K562 (cell line): ENCODE data around the gene PRDM10. TPM values are rescaled to one million over a fixed set of nuclear protein-coding genes. Genes with fewer than 3 reads are reported as not detected.
A peak's percentile ranks its signal among the peaks of the same experiment; 100 is the strongest.

Experiments used
- ATF1 ChIP-seq, 2 experiments: fragments of 450-650 bp in 1 of 2; IDR thresholded peaks; 2 replicates each; pipeline ENCODE4 v1.6.1; 2016; ENCODE audit warnings: missing compliant biosample characterization in 1 of 2, missing genetic modification characterization in 1 of 2
- CREM ChIP-seq: IDR thresholded peaks from 2 replicates; pipeline ENCODE4 v1.6.1; 2014; ENCODE audit warnings: antibody characterized with exemption, low read depth
- CTBP1 ChIP-seq: fragments of 450-650 bp; IDR thresholded peaks from 2 replicates; pipeline ENCODE4 v1.6.1; 2016; ENCODE audit warnings: borderline replicate concordance
- CXXC5 ChIP-seq: fragments of 250-450 bp; sonication (Bioruptor Pico); IDR thresholded peaks from 2 replicates; pipeline ENCODE4 v1.8.0; 2022; ENCODE audit warnings: inconsistent platforms, mild to moderate bottlenecking, moderate library complexity
- EP300 ChIP-seq: IDR thresholded peaks from 2 replicates; pipeline ENCODE4 v1.6.1; 2012; ENCODE audit warnings: low read length, improper control_type of control experiment
- HIVEP1 ChIP-seq: fragments of 250-450 bp; sonication (Bioruptor Pico); IDR thresholded peaks from 2 replicates; pipeline ENCODE4 v1.4.0; 2020; ENCODE audit warnings: mild to moderate bottlenecking
- ID3 ChIP-seq, 2 experiments: fragments of 250-450 bp in 1 of 2; fragments of 450-650 bp in 1 of 2; sonication (Bioruptor Pico) in 1 of 2; IDR thresholded peaks; 2 replicates each; pipeline versions ENCODE4 v1.6.1 to v1.8.0; 2016 to 2021; ENCODE audit warnings: mild to moderate bottlenecking in 2 of 2, moderate library complexity in 2 of 2, missing compliant biosample characterization in 1 of 2, missing genetic modification characterization in 1 of 2
- MAFG ChIP-seq: fragments of 450-650 bp; conservative IDR thresholded peaks from 2 replicates; pipeline ENCODE4 v1.6.1; 2016; ENCODE audit warnings: missing genetic modification characterization, missing compliant biosample characterization
- MECOM ChIP-seq: fragments of 250-450 bp; sonication (Bioruptor Pico); IDR thresholded peaks from 2 replicates; pipeline ENCODE4 v1.8.0; 2022; ENCODE audit warnings: inconsistent platforms
- NCOA1 ChIP-seq: fragments of 450-650 bp; IDR thresholded peaks from 2 replicates; pipeline ENCODE4 v1.6.1; 2016; ENCODE audit warnings: low read depth
- PHB2 ChIP-seq: fragments of 450-650 bp; IDR thresholded peaks from 2 replicates; pipeline ENCODE4 v1.6.1; 2017; ENCODE audit warnings: low read depth
- PML ChIP-seq: IDR thresholded peaks from 2 replicates; pipeline ENCODE4 v1.6.1; 2012; ENCODE audit warnings: low read length, inconsistent platforms
- POLR2G ChIP-seq: fragments of 200-400 bp; formaldehyde crosslinking; IDR thresholded peaks from 2 replicates; pipeline ENCODE4 v1.6.1; 2017; ENCODE audit warnings: low read depth, mild to moderate bottlenecking, antibody characterized with exemption, low read length, moderate library complexity
- SOX6 ChIP-seq: fragments of 450-650 bp; IDR thresholded peaks from 2 replicates; pipeline ENCODE4 v1.6.1; 2014; ENCODE audit warnings: mild to moderate bottlenecking
- STAT5A ChIP-seq: IDR thresholded peaks from 2 replicates; pipeline ENCODE4 v1.6.1; 2012; ENCODE audit warnings: low read length, inconsistent platforms, borderline replicate concordance
- TCF3 ChIP-seq: sonication (generic); formaldehyde crosslinking; IDR thresholded peaks from 2 replicates; pipeline ENCODE4 v1.4.0; 2020; ENCODE audit warnings: mild to moderate bottlenecking, missing genetic modification reagents
- TRIM24 ChIP-seq, 2 experiments: fragments of 450-650 bp; IDR thresholded peaks; 2 replicates each; pipeline ENCODE4 v1.6.1; 2016
- USF1 ChIP-seq: sonication (generic); formaldehyde crosslinking; IDR thresholded peaks from 2 replicates; pipeline ENCODE4 v1.9.0; 2022; ENCODE audit warnings: mild to moderate bottlenecking, missing genetic modification reagents
- ZNF584 ChIP-seq: fragments of 200-800 bp; sonication (Bioruptor generic); IDR thresholded peaks from 2 replicates; pipeline ENCODE4 v1.6.1; 2016; ENCODE audit warnings: low read depth, mild to moderate bottlenecking, missing genetic modification characterization, missing compliant biosample characterization
- polyA plus RNA-seq, 8 experiments: library from polyadenylated mRNA; depleted of rRNA in 4 of 8; stranded (reverse) in 5 of 8; unstranded in 3 of 8; fragments of >200 nt; fragmentation: Nextera tagmentation in 2 of 8; fragmentation: Illumina TruSeq in 1 of 8; extraction: Ambion mirVana in 2 of 8; extraction: Trizol in 1 of 8; gene quantifications; 2 replicates each; pipeline versions ENCODE4 v1.2.1 to v1.2.3, GENCODE V29; 2011 to 2014; ENCODE audit warnings: inconsistent platforms in 1 of 8, missing spikeins in 1 of 8
- total RNA-seq, 7 experiments: library from RNA; depleted of rRNA in 6 of 7; stranded (reverse); fragments of >200 nt in 6 of 7; fragmentation: Illumina TruSeq in 2 of 7; extraction: Trizol in 2 of 7; gene quantifications; 2 replicates each; pipeline versions ENCODE4 v1.2.1 to v1.2.3, GENCODE V29; 2011 to 2021; ENCODE audit warnings: low replicate concordance in 1 of 7
- TF ChIP-seq, protein P1 (sequence below): sonication (generic); formaldehyde crosslinking; IDR thresholded peaks from 2 replicates; pipeline ENCODE4 v1.8.0; 2023; ENCODE audit warnings: mild to moderate bottlenecking, missing genetic modification reagents
- TF ChIP-seq, protein P2 (sequence below): sonication (generic); formaldehyde crosslinking; IDR thresholded peaks from 2 replicates; pipeline ENCODE4 v1.8.1; 2023; ENCODE audit warnings: mild to moderate bottlenecking, missing genetic modification reagents
- TF ChIP-seq, protein P3 (sequence below): sonication (generic); formaldehyde crosslinking; IDR thresholded peaks from 2 replicates; pipeline ENCODE4 v1.8.0; 2022; ENCODE audit warnings: missing genetic modification reagents, mild to moderate bottlenecking, moderate library complexity, borderline replicate concordance

PRDM10 gene
- total and polyA plus RNA-seq, 9 of the 15 experiments (the other 6 are each of a cell fraction or from before 2014, with no cell fraction given), result 0.89 to 9.3 (median 4.5) TPM

DNA sequence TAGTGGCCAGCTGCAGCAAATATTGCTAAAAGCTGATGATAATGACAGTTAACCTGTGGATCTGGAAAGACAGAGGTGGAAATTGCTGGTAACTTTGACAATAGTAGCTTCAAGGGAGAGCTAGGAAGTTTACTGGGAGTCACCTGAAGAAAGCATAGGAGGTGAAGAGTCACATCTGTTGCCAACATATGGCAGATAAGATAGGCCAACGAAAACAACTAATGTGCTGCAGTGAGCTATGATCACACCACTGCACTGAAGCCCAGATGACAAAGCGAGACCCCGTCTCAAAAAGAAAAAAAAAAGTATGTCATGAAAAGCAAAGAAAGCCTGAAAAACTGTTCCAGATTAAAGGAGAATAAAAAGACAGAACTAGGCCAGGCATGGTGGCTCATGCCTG lies 4.3 kb upstream of the PRDM10 start (continued):
- TF ChIP-seq, protein P1, sequence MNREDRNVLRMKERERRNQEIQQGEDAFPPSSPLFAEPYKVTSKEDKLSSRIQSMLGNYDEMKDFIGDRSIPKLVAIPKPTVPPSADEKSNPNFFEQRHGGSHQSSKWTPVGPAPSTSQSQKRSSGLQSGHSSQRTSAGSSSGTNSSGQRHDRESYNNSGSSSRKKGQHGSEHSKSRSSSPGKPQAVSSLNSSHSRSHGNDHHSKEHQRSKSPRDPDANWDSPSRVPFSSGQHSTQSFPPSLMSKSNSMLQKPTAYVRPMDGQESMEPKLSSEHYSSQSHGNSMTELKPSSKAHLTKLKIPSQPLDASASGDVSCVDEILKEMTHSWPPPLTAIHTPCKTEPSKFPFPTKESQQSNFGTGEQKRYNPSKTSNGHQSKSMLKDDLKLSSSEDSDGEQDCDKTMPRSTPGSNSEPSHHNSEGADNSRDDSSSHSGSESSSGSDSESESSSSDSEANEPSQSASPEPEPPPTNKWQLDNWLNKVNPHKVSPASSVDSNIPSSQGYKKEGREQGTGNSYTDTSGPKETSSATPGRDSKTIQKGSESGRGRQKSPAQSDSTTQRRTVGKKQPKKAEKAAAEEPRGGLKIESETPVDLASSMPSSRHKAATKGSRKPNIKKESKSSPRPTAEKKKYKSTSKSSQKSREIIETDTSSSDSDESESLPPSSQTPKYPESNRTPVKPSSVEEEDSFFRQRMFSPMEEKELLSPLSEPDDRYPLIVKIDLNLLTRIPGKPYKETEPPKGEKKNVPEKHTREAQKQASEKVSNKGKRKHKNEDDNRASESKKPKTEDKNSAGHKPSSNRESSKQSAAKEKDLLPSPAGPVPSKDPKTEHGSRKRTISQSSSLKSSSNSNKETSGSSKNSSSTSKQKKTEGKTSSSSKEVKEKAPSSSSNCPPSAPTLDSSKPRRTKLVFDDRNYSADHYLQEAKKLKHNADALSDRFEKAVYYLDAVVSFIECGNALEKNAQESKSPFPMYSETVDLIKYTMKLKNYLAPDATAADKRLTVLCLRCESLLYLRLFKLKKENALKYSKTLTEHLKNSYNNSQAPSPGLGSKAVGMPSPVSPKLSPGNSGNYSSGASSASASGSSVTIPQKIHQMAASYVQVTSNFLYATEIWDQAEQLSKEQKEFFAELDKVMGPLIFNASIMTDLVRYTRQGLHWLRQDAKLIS (CRISPR knock-in tag), result no peak
- peak; percentile 93 for TF ChIP-seq EP300
- peak; percentile 56; the same call in 1 of the 2 replicates for TF ChIP-seq CTBP1
- no peak for TF ChIP-seq HIVEP1
- TF ChIP-seq CREM, result peak; percentile 62; the same call in 1 of the 2 replicates
- peak; percentile 40; the same call in 1 of the 2 replicates for TF ChIP-seq PML
- no peak for TF ChIP-seq ATF1 (CRISPR knock-in tag; IDR thresholded peaks at IDR 0.05)
- 0 out of 2 replicates have a peak, but pooled peaks have one; percentile 18 for TF ChIP-seq ATF1 (tag; IDR thresholded peaks at IDR 0.05)
- no peak for TF ChIP-seq ZNF584 (CRISPR knock-in tag)
- no peak for TF ChIP-seq ID3 (CRISPR knock-in tag; IDR thresholded peaks at IDR 0.05)
- no peak for TF ChIP-seq ID3 (tag; IDR thresholded peaks at IDR 0.05)
- TF ChIP-seq, protein P2, sequence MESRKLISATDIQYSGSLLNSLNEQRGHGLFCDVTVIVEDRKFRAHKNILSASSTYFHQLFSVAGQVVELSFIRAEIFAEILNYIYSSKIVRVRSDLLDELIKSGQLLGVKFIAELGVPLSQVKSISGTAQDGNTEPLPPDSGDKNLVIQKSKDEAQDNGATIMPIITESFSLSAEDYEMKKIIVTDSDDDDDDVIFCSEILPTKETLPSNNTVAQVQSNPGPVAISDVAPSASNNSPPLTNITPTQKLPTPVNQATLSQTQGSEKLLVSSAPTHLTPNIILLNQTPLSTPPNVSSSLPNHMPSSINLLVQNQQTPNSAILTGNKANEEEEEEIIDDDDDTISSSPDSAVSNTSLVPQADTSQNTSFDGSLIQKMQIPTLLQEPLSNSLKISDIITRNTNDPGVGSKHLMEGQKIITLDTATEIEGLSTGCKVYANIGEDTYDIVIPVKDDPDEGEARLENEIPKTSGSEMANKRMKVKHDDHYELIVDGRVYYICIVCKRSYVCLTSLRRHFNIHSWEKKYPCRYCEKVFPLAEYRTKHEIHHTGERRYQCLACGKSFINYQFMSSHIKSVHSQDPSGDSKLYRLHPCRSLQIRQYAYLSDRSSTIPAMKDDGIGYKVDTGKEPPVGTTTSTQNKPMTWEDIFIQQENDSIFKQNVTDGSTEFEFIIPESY (CRISPR knock-in tag), result no peak
- peak; percentile 91 for TF ChIP-seq TCF3
- TF ChIP-seq, protein P3, sequence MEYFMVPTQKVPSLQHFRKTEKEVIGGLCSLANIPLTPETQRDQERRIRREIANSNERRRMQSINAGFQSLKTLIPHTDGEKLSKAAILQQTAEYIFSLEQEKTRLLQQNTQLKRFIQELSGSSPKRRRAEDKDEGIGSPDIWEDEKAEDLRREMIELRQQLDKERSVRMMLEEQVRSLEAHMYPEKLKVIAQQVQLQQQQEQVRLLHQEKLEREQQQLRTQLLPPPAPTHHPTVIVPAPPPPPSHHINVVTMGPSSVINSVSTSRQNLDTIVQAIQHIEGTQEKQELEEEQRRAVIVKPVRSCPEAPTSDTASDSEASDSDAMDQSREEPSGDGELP, result 0 out of 2 replicates have a peak, but pooled peaks have one; percentile 13
- peak; percentile 66 for TF ChIP-seq PHB2
- peak; percentile 42; the same call in 1 of the 2 replicates for TF ChIP-seq CXXC5 (CRISPR knock-in tag)
- no peak for TF ChIP-seq POLR2G
- TF ChIP-seq TRIM24 (IDR thresholded peaks at IDR 0.05), result peak; percentile 82 to 85
- 0 out of 2 replicates have a peak, but pooled peaks have one; percentile 12 for TF ChIP-seq MECOM (CRISPR knock-in tag)
- peak; percentile 62; the same call in 1 of the 2 replicates for TF ChIP-seq NCOA1
- peak; percentile 86 for TF ChIP-seq SOX6
- TF ChIP-seq USF1, result no peak
- peak; percentile 72 for TF ChIP-seq STAT5A
- peak; percentile 11; the same call in 1 of the 2 replicates for TF ChIP-seq MAFG (tag)
